Measurements from ENCODE around the gene KIF26B.

- TF ChIP-seq CTCF (conservative IDR thresholded peaks at IDR 0.05; ENCODE audit: low read length) (no peak), EZH2phosphoT487 (IDR thresholded peaks at IDR 0.05; ENCODE audit: borderline replicate concordance) (no peak)
These were observed 346.8 kb downstream of the KIF26B start for GRCh38 chr1:245501633-245502032.

Data from Loucy (cell line).